GM08714 (cell line): Measurements from ENCODE around the gene MPPED1.

Source experiments
- H3K4me3 ChIP-seq: fragments of 200-500 bp; sonication (Bioruptor generic); 2 replicates; pipeline ENCODE4 v1.5.1; 2014; ENCODE audit warnings: mild to moderate bottlenecking, low read length, inconsistent platforms
- ZNF274 ChIP-seq: IDR thresholded peaks from 2 replicates; pipeline ENCODE4 v1.6.1; 2012; ENCODE audit warnings: mild to moderate bottlenecking, low read depth, low read length

MPPED1 gene

GRCh38 chr22:43485502-43486089 lies 73.8 kb downstream of the MPPED1 start:
- TF ChIP-seq ZNF274, result no peak

GRCh38 chr22:43487311-43488030 lies 75.7 kb downstream of the MPPED1 start:
- no peak overlapping the region for H3K4me3 ChIP-seq
- TF ChIP-seq ZNF274, result no peak

More at GRCh38 chr22:43485502-43486089, 73.8 kb downstream of the MPPED1 start:
- H3K4me3 ChIP-seq, result no peak overlapping the region

- H3K4me3 ChIP-seq, result no peak overlapping the region
- TF ChIP-seq ZNF274, result no peak
Observed at GRCh38 chr22:43488031-43488866, 76.4 kb downstream of the MPPED1 start.

- no peak overlapping the region for H3K4me3 ChIP-seq
- TF ChIP-seq ZNF274, result no peak
Observed at GRCh38 chr22:43488937-43489336, 77.1 kb downstream of the MPPED1 start.

GRCh38 chr22:43490311-43490710 lies 78.5 kb downstream of the MPPED1 start:
- TF ChIP-seq ZNF274, result no peak
- no peak overlapping the region for H3K4me3 ChIP-seq

- TF ChIP-seq ZNF274, result no peak
- no peak overlapping the region for H3K4me3 ChIP-seq
Observed at GRCh38 chr22:43491177-43491576, 79.4 kb downstream of the MPPED1 start.

GRCh38 chr22:43491737-43492136 lies 79.9 kb downstream of the MPPED1 start:
- H3K4me3 ChIP-seq, result no peak overlapping the region
- TF ChIP-seq ZNF274, result no peak

- no peak overlapping the region for H3K4me3 ChIP-seq
- no peak for TF ChIP-seq ZNF274
Observed at GRCh38 chr22:43493297-43493696, 81.5 kb downstream of the MPPED1 start.

GRCh38 chr22:43497956-43498855 lies 86.4 kb downstream of the MPPED1 start:
- H3K4me3 ChIP-seq, result no peak overlapping the region
- TF ChIP-seq ZNF274, result no peak

- TF ChIP-seq ZNF274, result no peak
Observed at GRCh38 chr22:43498856-43499253, 87.0 kb downstream of the MPPED1 start.

GRCh38 chr22:43500792-43501785 lies 89.3 kb downstream of the MPPED1 start:
- H3K4me3 ChIP-seq, result no peak overlapping the region
- TF ChIP-seq ZNF274, result no peak

More at GRCh38 chr22:43498856-43499253, 87.0 kb downstream of the MPPED1 start:
- H3K4me3 ChIP-seq, result no peak overlapping the region

- H3K4me3 ChIP-seq, result no peak overlapping the region
- TF ChIP-seq ZNF274, result no peak
Observed at GRCh38 chr22:43501878-43502277, 90.1 kb downstream of the MPPED1 start.
